HepG2 (cell line): ENCODE measurements around the gene TMEM125. TPM values are rescaled to one million over a fixed set of nuclear protein-coding genes. Genes with fewer than 3 reads are reported as not detected.

ENCODE experiments used
- ARID3A ChIP-seq: IDR thresholded peaks from 2 replicates; pipeline ENCODE4 v1.6.1; 2012; ENCODE audit warnings: low read depth, low read length, improper control_type of control experiment
- ATRX ChIP-seq: sonication (generic); formaldehyde crosslinking; IDR thresholded peaks from 2 replicates; pipeline ENCODE4 v1.4.0; 2020; ENCODE audit warnings: missing genetic modification reagents, borderline replicate concordance
- CAMTA2 ChIP-seq: sonication (generic); formaldehyde crosslinking; IDR thresholded peaks from 2 replicates; pipeline ENCODE4 v1.4.0; 2020; ENCODE audit warnings: mild to moderate bottlenecking, missing genetic modification reagents, borderline replicate concordance
- DMTF1 ChIP-seq: sonication (generic); formaldehyde crosslinking; IDR thresholded peaks from 2 replicates; pipeline ENCODE4 v1.4.0; 2020; ENCODE audit warnings: mild to moderate bottlenecking, missing genetic modification reagents
- HNF1B ChIP-seq: sonication (generic); formaldehyde crosslinking; IDR thresholded peaks from 2 replicates; pipeline ENCODE4 v1.5.1; 2020; ENCODE audit warnings: mild to moderate bottlenecking, moderate library complexity, missing genetic modification reagents
- IKZF4 ChIP-seq: sonication (generic); formaldehyde crosslinking; IDR thresholded peaks from 2 replicates; pipeline ENCODE4 v1.5.1; 2020; ENCODE audit warnings: borderline replicate concordance, mild to moderate bottlenecking, low read depth, missing genetic modification reagents; ENCODE audit errors: not compliant biosample characterization
- MLXIP ChIP-seq: sonication (generic); formaldehyde crosslinking; IDR thresholded peaks from 2 replicates; pipeline ENCODE4 v1.9.0; 2021; ENCODE audit warnings: missing genetic modification reagents, borderline replicate concordance
- NFE2L1 ChIP-seq: sonication (generic); formaldehyde crosslinking; IDR thresholded peaks from 2 replicates; pipeline ENCODE4 v1.4.0; 2020; ENCODE audit warnings: missing genetic modification reagents, mild to moderate bottlenecking, borderline replicate concordance
- SP5 ChIP-seq: IDR thresholded peaks from 2 replicates; pipeline ENCODE4 v1.6.1; 2016; ENCODE audit warnings: low read depth, borderline replicate concordance
- UBTF ChIP-seq: sonication (generic); formaldehyde crosslinking; IDR thresholded peaks from 2 replicates; pipeline ENCODE4 v1.4.0; 2020; ENCODE audit warnings: mild to moderate bottlenecking, missing genetic modification reagents
- ZFP37 ChIP-seq: sonication (generic); formaldehyde crosslinking; IDR thresholded peaks from 2 replicates; pipeline ENCODE4 v1.4.0; 2020; ENCODE audit warnings: missing genetic modification reagents, borderline replicate concordance
- ZNF18 ChIP-seq: sonication (generic); formaldehyde crosslinking; IDR thresholded peaks from 2 replicates; pipeline ENCODE4 v1.8.0; 2022; ENCODE audit warnings: mild to moderate bottlenecking, missing genetic modification reagents; ENCODE audit not compliant: insufficient replicate concordance
- ZNF296 ChIP-seq: sonication (generic); formaldehyde crosslinking; conservative IDR thresholded peaks from 2 replicates; pipeline ENCODE4 v1.5.0; 2020; ENCODE audit warnings: mild to moderate bottlenecking, missing genetic modification reagents
- ZNF414 ChIP-seq: sonication (generic); formaldehyde crosslinking; IDR thresholded peaks from 2 replicates; pipeline ENCODE4 v1.5.0; 2020; ENCODE audit warnings: missing genetic modification reagents
- ZSCAN20 ChIP-seq: sonication (generic); formaldehyde crosslinking; IDR thresholded peaks from 2 replicates; pipeline ENCODE4 v1.4.0; 2020; ENCODE audit warnings: missing genetic modification reagents, mild to moderate bottlenecking, borderline replicate concordance
- polyA plus RNA-seq, 8 experiments: library from polyadenylated mRNA; depleted of rRNA in 3 of 8; stranded (reverse) in 7 of 8; unstranded in 1 of 8; fragments of >200 nt; fragmentation: Illumina TruSeq in 4 of 8; extraction: Trizol in 4 of 8; gene quantifications; 2 replicates each; pipeline versions ENCODE4 v1.2.1 to v1.2.3, GENCODE V29; 2011 to 2016; ENCODE audit warnings: low read depth in 4 of 8, missing spikeins in 1 of 8, mixed read lengths in 1 of 8; ENCODE audit not compliant: insufficient read depth in 1 of 8
- total RNA-seq, 5 experiments: library from RNA; depleted of rRNA; stranded (reverse); fragments of >200 nt; fragmentation: Illumina TruSeq; extraction: Trizol; gene quantifications; 2 replicates each; pipeline ENCODE4 v1.2.3, GENCODE V29; 2016; ENCODE audit warnings: low read depth in 1 of 5

Gene TMEM125
- total and polyA plus RNA-seq, 2 of the 13 experiments (the other 11 are each of a cell fraction or from before 2014, with no cell fraction given) = 0.03 TPM; not detected in 1

GRCh38 chr1:43313771-43314170 is 44.0 kb downstream of the TMEM125 start (continued):
- no peak for TF ChIP-seq HNF1B (CRISPR knock-in tag)
- TF ChIP-seq ZNF414 (CRISPR knock-in tag) = no peak
- TF ChIP-seq CAMTA2 (CRISPR knock-in tag) = no peak
- no peak for TF ChIP-seq NFE2L1 (CRISPR knock-in tag)
- TF ChIP-seq IKZF4 (CRISPR knock-in tag) = no peak
- TF ChIP-seq ARID3A = no peak
- TF ChIP-seq DMTF1 (CRISPR knock-in tag) = no peak
- TF ChIP-seq ZNF18 (CRISPR knock-in tag) = no peak
- TF ChIP-seq ATRX (CRISPR knock-in tag) = no peak
- TF ChIP-seq ZFP37 (CRISPR knock-in tag) = no peak
- TF ChIP-seq ZNF296 = no peak
- TF ChIP-seq UBTF (CRISPR knock-in tag) = no peak
- TF ChIP-seq MLXIP (CRISPR knock-in tag) = no peak
- peak; percentile 82; the same call in 1 of the 2 replicates for TF ChIP-seq SP5 (CRISPR knock-in tag)
- TF ChIP-seq ZSCAN20 (CRISPR knock-in tag) = no peak
